Neural cell (in vitro differentiated cells): ENCODE results near the gene IMPA2. TPM values are rescaled to one million over a fixed set of nuclear protein-coding genes. Genes with fewer than 3 reads are reported as not detected.
A peak's percentile ranks its signal among the peaks of the same experiment; 100 is the strongest.
"Not testable (repeated sequence)": the region's sequence is repeated elsewhere in the genome, so short reads cannot be mapped to it uniquely, and the experiment has no call there.

ENCODE experiments used
- H2AFZ ChIP-seq: fragments of 200-600, 300-800 bp; sonication (generic), shearing (Covaris generic); 2 replicates; pipeline ENCODE4 v1.6.0; 2014; ENCODE audit warnings: low read depth, mild to moderate bottlenecking, antibody characterized with exemption, low read length, moderate library complexity
- H3F3A ChIP-seq: fragments of 200-600 bp; shearing (Covaris generic); 2 replicates; pipeline ENCODE4 v1.6.1; 2016; ENCODE audit warnings: mild to moderate bottlenecking, moderate library complexity, mixed read lengths, antibody characterized with exemption, low read length; ENCODE audit not compliant: insufficient read depth, poor library complexity, severe bottlenecking
- H3K27ac ChIP-seq: fragments of 200-600, 300-800 bp; sonication (generic), shearing (Covaris generic); 2 replicates; pipeline ENCODE4 v1.5.1; 2014; ENCODE audit warnings: mild to moderate bottlenecking, low read length, moderate library complexity
- H3K27me3 ChIP-seq: fragments of 300-800, 200-600 bp; sonication (generic), shearing (Covaris generic); 2 replicates; pipeline ENCODE4 v1.6.0; 2014; ENCODE audit warnings: mild to moderate bottlenecking, low read depth, low read length, moderate library complexity; ENCODE audit not compliant: insufficient read depth
- H3K36me3 ChIP-seq: fragments of 300-800, 200-600 bp; sonication (generic), shearing (Covaris generic); 2 replicates; pipeline ENCODE4 v1.5.1; 2014; ENCODE audit warnings: mild to moderate bottlenecking, antibody characterized with exemption, low read length, moderate library complexity; ENCODE audit not compliant: insufficient read depth
- H3K4me2 ChIP-seq: fragments of 300-800, 200-600 bp; sonication (generic), shearing (Covaris generic); 2 replicates; pipeline ENCODE4 v1.6.0; 2014; ENCODE audit warnings: mild to moderate bottlenecking, low read length
- H3K4me3 ChIP-seq: fragments of 300-800, 200-600 bp; sonication (generic), shearing (Covaris generic); 2 replicates; pipeline ENCODE4 v1.5.1; 2014; ENCODE audit warnings: mild to moderate bottlenecking, low read length, moderate library complexity
- H3K79me2 ChIP-seq: fragments of 200-600 bp; shearing (Covaris generic); replicated peaks from 2 replicates; pipeline ENCODE4 v1.6.0; 2014; ENCODE audit warnings: mild to moderate bottlenecking, low read length, moderate library complexity; ENCODE audit not compliant: insufficient read depth
- H3K9ac ChIP-seq: fragments of 300-800, 200-600 bp; sonication (generic), shearing (Covaris generic); 2 replicates; pipeline ENCODE4 v1.6.1; 2016; ENCODE audit warnings: mild to moderate bottlenecking, low read length, mixed read lengths
- H3K9me2 ChIP-seq: fragments of 200-600 bp; shearing (Covaris generic); 2 replicates; pipeline ENCODE4 v1.6.1; 2016; ENCODE audit warnings: mild to moderate bottlenecking, low read length, mixed read lengths; ENCODE audit not compliant: insufficient read depth
- H3K9me3 ChIP-seq: fragments of 200-600, 300-800 bp; sonication (generic), shearing (Covaris generic); 2 replicates; pipeline ENCODE4 v1.6.1; 2016; ENCODE audit warnings: mild to moderate bottlenecking, mixed run types, low read length, moderate library complexity, mixed read lengths
- H4K20me1 ChIP-seq: fragments of 200-600 bp; shearing (Covaris generic); 2 replicates; pipeline ENCODE4 v1.6.1; 2016; ENCODE audit warnings: mild to moderate bottlenecking, mixed run types; ENCODE audit not compliant: insufficient read depth
- CTCF ChIP-seq: fragments of 450-650 bp; IDR thresholded peaks from 2 replicates; pipeline ENCODE4 v1.5.1; 2014; ENCODE audit warnings: antibody characterized with exemption, mild to moderate bottlenecking, moderate library complexity; ENCODE audit not compliant: poor library complexity, severe bottlenecking
- EP300 ChIP-seq: fragments of 450-650 bp; conservative IDR thresholded peaks from 2 replicates; pipeline ENCODE4 v1.6.1; 2014; ENCODE audit warnings: antibody characterized with exemption, mild to moderate bottlenecking, moderate library complexity; ENCODE audit not compliant: poor library complexity, severe bottlenecking
- EZH2 ChIP-seq: fragments of 200-600, 300-800 bp; shearing (Covaris generic), sonication (generic); IDR thresholded peaks from 2 replicates; pipeline ENCODE4 v1.6.1; 2014; ENCODE audit warnings: antibody characterized with exemption, low read length, borderline replicate concordance, mild to moderate bottlenecking; ENCODE audit not compliant: insufficient read depth, poor library complexity, severe bottlenecking
- MXI1 ChIP-seq: fragments of 450-650 bp; conservative IDR thresholded peaks from 2 replicates; pipeline ENCODE4 v1.6.1; 2014; ENCODE audit warnings: antibody characterized with exemption, mild to moderate bottlenecking; ENCODE audit not compliant: poor library complexity, severe bottlenecking
- POLR2AphosphoS5 ChIP-seq: IDR thresholded peaks from 2 replicates; pipeline ENCODE4 v1.6.1; 2012
- RAD21 ChIP-seq: fragments of 450-650 bp; conservative IDR thresholded peaks from 2 replicates; pipeline ENCODE4 v1.6.1; 2014; ENCODE audit warnings: antibody characterized with exemption, mild to moderate bottlenecking, moderate library complexity
- REST ChIP-seq: IDR thresholded peaks from 2 replicates; pipeline ENCODE4 v1.6.1; 2012; ENCODE audit warnings: borderline replicate concordance
- SMC3 ChIP-seq: fragments of 450-650 bp; conservative IDR thresholded peaks from 2 replicates; pipeline ENCODE4 v1.6.1; 2014; ENCODE audit warnings: antibody characterized with exemption, mild to moderate bottlenecking, moderate library complexity; ENCODE audit not compliant: poor library complexity
- TAF1 ChIP-seq: IDR thresholded peaks from 2 replicates; pipeline ENCODE4 v1.6.1; 2012; ENCODE audit warnings: low read depth
- polyA plus RNA-seq: library from polyadenylated mRNA; depleted of rRNA; stranded (reverse); fragments of >200 nt; gene quantifications from 2 replicates; pipeline ENCODE4 v1.2.3, GENCODE V29; 2014

IMPA2 gene
- polyA plus RNA-seq, 1 donor from 2014 or later, result 2.7 TPM

- Histone ChIP-seq H3K4me3 (no peak overlapping the region), H3K79me2 (no peaks in the 10 kb centered on the region), H3K27me3 (no peaks in the 10 kb centered on the region), H3K27ac (no peak overlapping the region), H3K9ac (no peak overlapping the region), H3K36me3 (no peaks in the 10 kb centered on the region), H4K20me1 (no peaks in the 10 kb centered on the region), H3K9me3 (no peaks in the 10 kb centered on the region), H3K9me2 (no peaks in the 10 kb centered on the region), H3F3A (no peaks in the 10 kb centered on the region), H2AFZ (no peak overlapping the region), H3K4me2 (no peak overlapping the region)
- TF ChIP-seq EP300, result no peak
- peak; percentile 11 for TF ChIP-seq RAD21
These were observed 93.4 kb downstream of the IMPA2 start for GRCh38 chr18:12074736-12075135.

- H3K4me3 ChIP-seq, result peak overlapping the region; percentile 31
These were observed 95.3 kb downstream of the IMPA2 start for GRCh38 chr18:12076424-12077140.

GRCh38 chr18:12077994-12078393 lies 96.7 kb downstream of the IMPA2 start:
- H4K20me1 ChIP-seq, H3K27me3 ChIP-seq, H3K36me3 ChIP-seq, H3F3A ChIP-seq, H3K9me2 ChIP-seq, H3K9me3 ChIP-seq, H3K27ac ChIP-seq, H3K9ac ChIP-seq, H3K79me2 ChIP-seq, H3K4me3 ChIP-seq, H3K4me2 ChIP-seq, H2AFZ ChIP-seq: not testable (repeated sequence)

More at GRCh38 chr18:12076424-12077140, 95.3 kb downstream of the IMPA2 start:
- no peak overlapping the region for H2AFZ ChIP-seq
- H3K9me3 ChIP-seq, result no peaks in the 10 kb centered on the region
- no peaks in the 10 kb centered on the region for H3K27me3 ChIP-seq
- no peaks in the 10 kb centered on the region for H3K79me2 ChIP-seq
- H3K4me2 ChIP-seq, result no peak overlapping the region
- TF ChIP-seq CTCF (no peak), RAD21 (no peak), TAF1 (no peak), EZH2 (no peak), SMC3 (no peak), POLR2AphosphoS5 (no peak), MXI1 (no peak), EP300 (no peak), REST (no peak)
- no peak overlapping the region for H3K27ac ChIP-seq
- no peaks in the 10 kb centered on the region for H3K9me2 ChIP-seq
- H3F3A ChIP-seq, result no peaks in the 10 kb centered on the region
- no peaks in the 10 kb centered on the region for H3K36me3 ChIP-seq
- peak overlapping the region; percentile 31 for H3K9ac ChIP-seq
- no peaks in the 10 kb centered on the region for H4K20me1 ChIP-seq
